SK-N-MC (cell line): ENCODE results near the gene OAT.

Experiments
- EZH2 ChIP-seq: fragments of 200-600 bp; sonication (generic); IDR thresholded peaks from one replicate; pipeline ENCODE4 v1.6.1; 2017; ENCODE audit warnings: antibody characterized with exemption
- FOXP2 ChIP-seq: optimal IDR thresholded peaks from 2 replicates; pipeline ENCODE3; 2011; ENCODE audit warnings: mild to moderate bottlenecking, moderate library complexity; ENCODE audit not compliant: insufficient read depth; ENCODE audit errors: extremely low read length, control extremely low read depth
- POLR2AphosphoS5 ChIP-seq: IDR thresholded peaks from 2 replicates; pipeline ENCODE4 v1.6.1; 2012; ENCODE audit warnings: mild to moderate bottlenecking, low read depth, low read length, borderline replicate concordance

GRCh38 chr10:124354411-124355382 lies 64.0 kb downstream of the OAT start:
- TF ChIP-seq POLR2AphosphoS5 (peak; percentile 59), EZH2 (no peak), FOXP2 (peak; percentile 60)
